Vagina (tissue), 2 donors: ENCODE data around the gene HSD3B2. TPM values are rescaled to one million over a fixed set of nuclear protein-coding genes. Genes with fewer than 3 reads are reported as not detected.

ENCODE experiments used
- DNase-seq, 2 donors: peaks; one replicate each; pipeline ENCODE4 v3.0.0-alpha.2; 2017; ENCODE audit errors: extremely low spot score in 2 of 2
- H3K27ac ChIP-seq: fragments of 200-600 bp; sonication (generic); one replicate; pipeline ENCODE4 v1.5.1; 2019
- H3K27me3 ChIP-seq: fragments of 200-600 bp; sonication (generic); one replicate; pipeline ENCODE4 v1.5.1; 2019
- H3K36me3 ChIP-seq, 2 donors: fragments of 200-600 bp; sonication (generic); one replicate each; pipeline ENCODE4 v1.5.1; 2017 to 2019
- H3K4me1 ChIP-seq: fragments of 200-600 bp; sonication (generic); one replicate; pipeline ENCODE4 v1.5.1; 2019
- H3K4me3 ChIP-seq, 2 donors: fragments of 200-600 bp; sonication (generic); 1 replicate in 1 of 2; 2 replicates in 1 of 2; pipeline ENCODE4 v1.5.1; 2016 to 2019
- H3K9me3 ChIP-seq: fragments of 200-600 bp; sonication (generic); one replicate; pipeline ENCODE4 v1.5.1; 2019
- CTCF ChIP-seq, 3 experiments: fragments of 450-650 bp in 2 of 3; fragments of 200-600 bp in 1 of 3; sonication (generic) in 1 of 3; IDR thresholded peaks; one replicate each; pipeline ENCODE4 v1.5.1; 2017 to 2019; ENCODE audit warnings: antibody characterized with exemption in 3 of 3, mild to moderate bottlenecking in 2 of 3, moderate library complexity in 2 of 3
- POLR2A ChIP-seq, 2 donors: fragments of 450-650 bp; IDR thresholded peaks; one replicate each; pipeline ENCODE4 v1.6.1; 2017; ENCODE audit warnings: antibody characterized with exemption in 2 of 2, mild to moderate bottlenecking in 2 of 2, moderate library complexity in 2 of 2
- POLR2AphosphoS5 ChIP-seq, 2 donors: sonication (generic); formaldehyde crosslinking; IDR thresholded peaks; one replicate each; pipeline ENCODE4 v1.9.0; 2017; ENCODE audit warnings: antibody characterized with exemption in 2 of 2, mild to moderate bottlenecking in 2 of 2, low read depth in 1 of 2; ENCODE audit not compliant: insufficient read depth in 1 of 2
- intact Hi-C: fragments of 100-400 bp; cut with DNase I; formaldehyde crosslinking; loops from one replicate; pipeline ENCODE4 v1.15.1; 2023
- total RNA-seq: library from RNA; depleted of rRNA; stranded (reverse); fragments of >200 nt; gene quantifications from one replicate; pipeline ENCODE4 v1.2.3, GENCODE V29; 2016

Gene HSD3B2
- total RNA-seq, 1 donor from 2014 or later = 10.1 TPM

- no peak for TF ChIP-seq POLR2AphosphoS5 (IDR thresholded peaks at IDR 0.05; ENCODE audit: insufficient read depth in 1 of 2, low read depth in 1 of 2)
- no peak for TF ChIP-seq POLR2A (IDR thresholded peaks at IDR 0.05)
- TF ChIP-seq CTCF (IDR thresholded peaks at IDR 0.05) = no peak
- intact Hi-C loops = no loop called here
- DNase-seq = peak in 1 of 2 donors; percentile 29
Observed at GRCh38 chr1:119391749-119392148, 23.2 kb upstream of the HSD3B2 start.

GRCh38 chr1:119394085-119394484 lies 20.9 kb upstream of the HSD3B2 start:
- Histone ChIP-seq H3K4me3 (no peak overlapping the region), H3K36me3 (no peaks in the 10 kb centered on the region), H3K27ac (no peak overlapping the region), H3K4me1 (no peaks in the 10 kb centered on the region), H3K9me3 (no peaks in the 10 kb centered on the region), H3K27me3 (no peaks in the 10 kb centered on the region)
- TF ChIP-seq POLR2AphosphoS5 (IDR thresholded peaks at IDR 0.05; ENCODE audit: insufficient read depth in 1 of 2, low read depth in 1 of 2) (no peak), POLR2A (IDR thresholded peaks at IDR 0.05) (no peak), CTCF (IDR thresholded peaks at IDR 0.05) (no peak)
- DNase-seq = no peak
- intact Hi-C loops = no loop called here

More at GRCh38 chr1:119391749-119392148, 23.2 kb upstream of the HSD3B2 start:
- Histone ChIP-seq H3K4me1 (no peaks in the 10 kb centered on the region), H3K9me3 (no peaks in the 10 kb centered on the region), H3K36me3 (no peaks in the 10 kb centered on the region), H3K27me3 (no peaks in the 10 kb centered on the region), H3K27ac (no peak overlapping the region), H3K4me3 (no peak overlapping the region)

GRCh38 chr1:119396982-119397381 lies 18.0 kb upstream of the HSD3B2 start:
- Histone ChIP-seq H3K4me3 (no peak overlapping the region), H3K36me3 (no peaks in the 10 kb centered on the region), H3K4me1 (no peaks in the 10 kb centered on the region), H3K27me3 (no peaks in the 10 kb centered on the region), H3K27ac (no peak overlapping the region), H3K9me3 (no peaks in the 10 kb centered on the region)
- intact Hi-C loops = no loop called here
- DNase-seq = no peak
- TF ChIP-seq POLR2A (IDR thresholded peaks at IDR 0.05) (no peak), CTCF (IDR thresholded peaks at IDR 0.05) (no peak), POLR2AphosphoS5 (IDR thresholded peaks at IDR 0.05; ENCODE audit: insufficient read depth in 1 of 2, low read depth in 1 of 2) (no peak)

GRCh38 chr1:119397986-119398385 lies 17.0 kb upstream of the HSD3B2 start:
- no peaks in the 10 kb centered on the region for H3K4me1 ChIP-seq
- H3K27ac ChIP-seq = no peak overlapping the region
- no peaks in the 10 kb centered on the region for H3K9me3 ChIP-seq
- no peaks in the 10 kb centered on the region for H3K27me3 ChIP-seq
- no peak overlapping the region for H3K4me3 ChIP-seq
- H3K36me3 ChIP-seq = no peaks in the 10 kb centered on the region
- no peak for DNase-seq
- TF ChIP-seq POLR2A (IDR thresholded peaks at IDR 0.05) = no peak
- TF ChIP-seq POLR2AphosphoS5 (IDR thresholded peaks at IDR 0.05; ENCODE audit: insufficient read depth in 1 of 2, low read depth in 1 of 2) = no peak
- TF ChIP-seq CTCF (IDR thresholded peaks at IDR 0.05) = no peak
- intact Hi-C loops = no loop called here

GRCh38 chr1:119404736-119405135 lies 10.2 kb upstream of the HSD3B2 start:
- DNase-seq = no peak
- Histone ChIP-seq H3K27me3 (no peaks in the 10 kb centered on the region), H3K27ac (no peak overlapping the region), H3K4me1 (no peaks in the 10 kb centered on the region), H3K36me3 (no peaks in the 10 kb centered on the region), H3K9me3 (no peaks in the 10 kb centered on the region), H3K4me3 (no peak overlapping the region)
- intact Hi-C loops = no loop called here
- TF ChIP-seq CTCF (IDR thresholded peaks at IDR 0.05) (no peak), POLR2AphosphoS5 (IDR thresholded peaks at IDR 0.05; ENCODE audit: insufficient read depth in 1 of 2, low read depth in 1 of 2) (no peak), POLR2A (IDR thresholded peaks at IDR 0.05) (no peak)
